Measurements from ENCODE around the gene TRIP12. TPM values are rescaled to one million over a fixed set of nuclear protein-coding genes. Genes with fewer than 3 reads are reported as not detected.

TRIP12 gene
- total and polyA plus RNA-seq, 12 donors, result 15.6 to 247 (median 198) TPM

DNA sequence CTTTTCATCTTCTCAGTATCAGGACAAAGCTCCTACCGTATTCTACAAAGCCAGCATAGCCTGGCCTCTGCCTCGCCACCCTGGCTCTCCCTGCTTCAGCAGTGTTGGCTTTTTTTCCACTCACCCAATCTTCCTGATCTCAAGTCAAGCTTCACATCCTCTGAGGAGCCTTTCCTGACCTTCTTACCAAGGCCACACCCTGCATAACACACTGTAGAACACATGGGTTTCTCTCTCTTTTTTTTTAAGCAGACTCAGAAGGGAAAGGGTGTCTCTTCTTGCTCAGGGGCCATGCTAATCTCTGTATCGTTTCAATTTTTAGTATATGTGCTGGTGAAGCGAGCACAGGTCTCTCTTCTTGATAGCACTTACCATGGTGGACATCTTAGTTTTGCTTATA lies 15.7 kb upstream of the TRIP12 start:
- Histone ChIP-seq H3K4me1 (no peaks in the 10 kb centered on the region), H3K9me3 (peaks cover 0 to 7% (median 0%) of the 10 kb centered on the region in 11 donors), H3K27me3 (no peaks in the 10 kb centered on the region), H3K27ac (no peak overlapping the region), H3K4me3 (no peak overlapping the region), H3K36me3 (peaks cover 0 to 6% (median 0%) of the 10 kb centered on the region in 9 donors)
- ATAC-seq, result no peak
- no peak for TF ChIP-seq CTCF (IDR thresholded peaks at IDR 0.05)
- DNase-seq, result no peak
- intact Hi-C loops (cut with DNase I), result no loop called here
- 81 to 86% methylated on average over 4 of the region's 4 CpGs for WGBS, 2 donors

DNA sequence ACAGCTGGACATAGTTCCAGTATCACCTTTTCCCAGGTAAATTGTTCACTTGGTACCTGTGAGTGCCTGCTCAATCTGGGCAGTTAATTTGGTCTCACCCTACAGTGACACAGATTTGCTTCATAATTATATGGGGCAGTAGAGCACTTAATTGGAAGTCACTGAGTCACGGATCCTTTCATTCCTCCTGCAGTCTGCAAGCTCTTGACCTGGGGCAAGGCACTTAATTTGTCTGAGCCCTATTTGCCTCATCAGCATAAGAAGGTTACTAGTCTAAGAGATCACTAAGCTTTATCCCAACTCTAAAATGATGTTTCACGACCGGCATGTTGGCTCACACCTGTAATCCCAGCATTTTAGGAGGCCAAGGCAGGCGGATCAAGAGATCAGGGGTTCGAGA lies 9.4 kb upstream of the TRIP12 start:
- ATAC-seq, result no peak
- intact Hi-C loops (cut with DNase I), result no loop called here
- DNase-seq, result no peak
- no peak for TF ChIP-seq CTCF (IDR thresholded peaks at IDR 0.05)
- Histone ChIP-seq H3K4me3 (no peak overlapping the region), H3K9me3 (peaks cover 0 to 7% (median 0%) of the 10 kb centered on the region in 11 donors), H3K27ac (no peak overlapping the region), H3K27me3 (no peaks in the 10 kb centered on the region), H3K36me3 (peaks cover 0 to 6% (median 0%) of the 10 kb centered on the region in 9 donors), H3K4me1 (no peaks in the 10 kb centered on the region)
- 94 to 99% methylated on average over 5 of the region's 5 CpGs for WGBS, 2 donors

DNA sequence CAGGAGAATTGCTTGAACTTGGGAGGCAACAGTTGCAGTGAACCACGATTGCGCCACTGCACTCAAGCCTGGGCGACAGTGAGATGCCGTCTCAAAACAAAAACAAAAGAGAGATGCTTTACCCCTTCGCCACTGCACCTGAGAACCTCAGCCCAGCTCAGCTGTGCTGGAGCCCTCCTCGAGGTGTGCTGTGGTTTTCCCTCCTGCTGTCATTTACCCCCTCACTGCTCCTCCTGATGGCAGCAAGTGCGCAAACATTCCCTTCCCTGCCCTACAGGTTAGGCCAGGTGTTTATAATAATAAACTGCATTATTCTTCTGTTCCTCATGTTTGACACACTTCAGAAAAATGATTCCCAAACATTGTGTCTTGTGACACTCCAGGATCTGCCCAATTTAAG lies 8.8 kb upstream of the TRIP12 start:
- ATAC-seq (no peak), DNase-seq (no peak)
- 92 to 93% methylated on average over 7 of the region's 7 CpGs for WGBS, 2 donors
- intact Hi-C loops (cut with DNase I), result no loop called here
- no peak overlapping the region for H3K27ac ChIP-seq
- H3K27me3 ChIP-seq, result no peaks in the 10 kb centered on the region
- H3K36me3 ChIP-seq, result peaks cover 0 to 6% (median 0%) of the 10 kb centered on the region in 9 donors
- no peak overlapping the region for H3K4me3 ChIP-seq
- no peak for TF ChIP-seq CTCF (IDR thresholded peaks at IDR 0.05)
- H3K9me3 ChIP-seq, result peaks cover 0 to 7% (median 0%) of the 10 kb centered on the region in 11 donors
- H3K4me1 ChIP-seq, result no peaks in the 10 kb centered on the region

DNA sequence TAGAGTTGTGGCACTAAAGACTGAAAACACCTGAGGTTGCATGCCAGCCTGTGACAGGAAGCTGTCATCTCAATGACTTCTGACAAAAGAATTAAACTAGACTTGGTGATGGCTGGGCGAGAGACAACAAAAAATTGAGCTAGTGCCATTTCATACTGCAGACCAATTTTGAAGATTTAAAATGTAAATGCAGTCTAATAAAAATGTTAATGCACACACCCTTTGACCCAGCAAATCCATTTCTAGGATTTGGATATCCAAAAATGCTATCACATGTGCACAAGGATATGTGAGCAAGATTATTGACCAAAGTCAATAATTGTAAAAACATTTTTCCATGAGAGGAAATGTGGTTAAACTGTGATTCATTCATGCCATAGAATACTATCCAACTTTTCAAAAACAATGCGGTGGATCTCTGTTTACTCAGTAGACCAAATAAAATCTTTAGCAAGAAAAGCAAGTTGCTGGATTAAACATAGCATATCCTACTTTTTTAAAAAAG lies 6.1 kb upstream of the TRIP12 start:
- WGBS, 2 donors, result 94% methylated on average over 2 of the region's 2 CpGs
- no peaks in the 10 kb centered on the region for H3K27me3 ChIP-seq
- H3K36me3 ChIP-seq, result peaks cover 0 to 1% (median 0%) of the 10 kb centered on the region in 9 donors
- intact Hi-C loops (cut with DNase I), result loop anchor here in 2 of 10 donors (10.0 kb wide), 1 partner anchor 123 kb away; no protein-coding TSS in a partner anchor
- no peaks in the 10 kb centered on the region for H3K9me3 ChIP-seq
- peaks cover 0 to 13% (median 7%) of the 10 kb centered on the region in 9 donors for H3K4me1 ChIP-seq
- H3K4me3 ChIP-seq, result no peak overlapping the region
- DNase-seq, result no peak
- H3K27ac ChIP-seq, result no peak overlapping the region
- ATAC-seq, result no peak
- TF ChIP-seq CTCF (IDR thresholded peaks at IDR 0.05), result no peak
